ENCODE results near the gene GBX1.

DNA sequence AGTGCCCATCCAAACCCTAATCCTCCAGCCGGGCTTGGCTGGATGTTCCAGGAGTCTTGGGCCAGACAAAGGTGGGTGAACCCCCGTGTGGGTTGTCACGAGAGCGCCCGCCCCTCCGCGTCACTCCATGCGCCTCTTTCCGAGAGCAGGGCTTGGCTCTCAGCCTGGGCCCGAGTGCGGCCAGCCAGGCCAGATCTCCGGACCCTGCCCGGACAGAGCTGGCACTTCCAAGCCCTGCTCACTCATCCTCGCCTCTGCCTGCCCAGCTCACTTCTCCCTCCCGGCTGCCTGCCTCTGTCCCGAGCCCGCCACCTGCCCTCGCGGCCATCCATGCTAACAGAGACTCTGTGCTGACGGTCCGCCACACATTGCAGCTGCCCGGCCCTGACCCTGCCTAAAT is 46.6 kb downstream of the GBX1 start:
- TF ChIP-seq EZH2phosphoT487 (IDR thresholded peaks at IDR 0.05) (no peak), EZH2 (IDR thresholded peaks at IDR 0.05) (no peak)
- TF ChIP-seq, protein P1, sequence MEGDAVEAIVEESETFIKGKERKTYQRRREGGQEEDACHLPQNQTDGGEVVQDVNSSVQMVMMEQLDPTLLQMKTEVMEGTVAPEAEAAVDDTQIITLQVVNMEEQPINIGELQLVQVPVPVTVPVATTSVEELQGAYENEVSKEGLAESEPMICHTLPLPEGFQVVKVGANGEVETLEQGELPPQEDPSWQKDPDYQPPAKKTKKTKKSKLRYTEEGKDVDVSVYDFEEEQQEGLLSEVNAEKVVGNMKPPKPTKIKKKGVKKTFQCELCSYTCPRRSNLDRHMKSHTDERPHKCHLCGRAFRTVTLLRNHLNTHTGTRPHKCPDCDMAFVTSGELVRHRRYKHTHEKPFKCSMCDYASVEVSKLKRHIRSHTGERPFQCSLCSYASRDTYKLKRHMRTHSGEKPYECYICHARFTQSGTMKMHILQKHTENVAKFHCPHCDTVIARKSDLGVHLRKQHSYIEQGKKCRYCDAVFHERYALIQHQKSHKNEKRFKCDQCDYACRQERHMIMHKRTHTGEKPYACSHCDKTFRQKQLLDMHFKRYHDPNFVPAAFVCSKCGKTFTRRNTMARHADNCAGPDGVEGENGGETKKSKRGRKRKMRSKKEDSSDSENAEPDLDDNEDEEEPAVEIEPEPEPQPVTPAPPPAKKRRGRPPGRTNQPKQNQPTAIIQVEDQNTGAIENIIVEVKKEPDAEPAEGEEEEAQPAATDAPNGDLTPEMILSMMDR (IDR thresholded peaks at IDR 0.05), result no peak

All from neural progenitor cell (in vitro differentiated cells).